HepG2 (cell line): ENCODE results near the gene PEX19. TPM values are rescaled to one million over a fixed set of nuclear protein-coding genes. Genes with fewer than 3 reads are reported as not detected.

ENCODE experiments used
- ARNT ChIP-seq: fragments of 450-650 bp; IDR thresholded peaks from 2 replicates; pipeline ENCODE4 v1.6.1; 2017
- CENPT ChIP-seq: sonication (generic); formaldehyde crosslinking; IDR thresholded peaks from 2 replicates; pipeline ENCODE4 v1.8.0; 2022; ENCODE audit warnings: low read depth, mild to moderate bottlenecking, moderate library complexity, missing genetic modification reagents
- DNMT1 ChIP-seq: sonication (generic); formaldehyde crosslinking; IDR thresholded peaks from 2 replicates; pipeline ENCODE4 v1.5.1; 2020; ENCODE audit warnings: mild to moderate bottlenecking, missing genetic modification reagents
- HNRNPK ChIP-seq: fragments of 200-400 bp; formaldehyde crosslinking; IDR thresholded peaks from 2 replicates; pipeline ENCODE4 v1.6.1; 2018; ENCODE audit warnings: low read length, low read depth, moderate library complexity, mild to moderate bottlenecking; ENCODE audit not compliant: poor library complexity, severe bottlenecking
- HNRNPL ChIP-seq: fragments of 200-400 bp; formaldehyde crosslinking; IDR thresholded peaks from 2 replicates; pipeline ENCODE4 v1.6.1; 2017; ENCODE audit warnings: mild to moderate bottlenecking, low read depth, low read length
- JDP2 ChIP-seq: sonication (generic); formaldehyde crosslinking; IDR thresholded peaks from 2 replicates; pipeline ENCODE4 v1.8.1; 2022; ENCODE audit warnings: missing genetic modification reagents, borderline replicate concordance
- KLF13 ChIP-seq: sonication (generic); formaldehyde crosslinking; IDR thresholded peaks from 2 replicates; pipeline ENCODE4 v1.4.0; 2020; ENCODE audit warnings: mild to moderate bottlenecking, missing genetic modification reagents
- POLR2AphosphoS5 ChIP-seq: IDR thresholded peaks from 2 replicates; pipeline ENCODE4 v1.6.1; 2012; ENCODE audit warnings: low read depth, low read length
- POLR2G ChIP-seq: fragments of 200-400 bp; formaldehyde crosslinking; IDR thresholded peaks from 2 replicates; pipeline ENCODE4 v1.6.1; 2018; ENCODE audit warnings: mild to moderate bottlenecking, low read depth, low read length, moderate library complexity
- XRCC5 ChIP-seq: fragments of 200-400 bp; formaldehyde crosslinking; optimal IDR thresholded peaks from 2 replicates; pipeline ENCODE3; 2017; ENCODE audit warnings: mild to moderate bottlenecking, low read length
- YY1 ChIP-seq: IDR thresholded peaks from 2 replicates; pipeline ENCODE4 v1.6.1; 2011; ENCODE audit warnings: low read length, low read depth, moderate library complexity, mild to moderate bottlenecking; ENCODE audit not compliant: insufficient read depth, insufficient replicate concordance
- ZNF567 ChIP-seq: sonication (generic); formaldehyde crosslinking; IDR thresholded peaks from 2 replicates; pipeline ENCODE4 v1.8.1; 2023; ENCODE audit warnings: mild to moderate bottlenecking, missing genetic modification reagents, borderline replicate concordance
- ZNF773 ChIP-seq: sonication (generic); formaldehyde crosslinking; IDR thresholded peaks from 2 replicates; pipeline ENCODE4 v1.4.0; 2020; ENCODE audit warnings: missing genetic modification reagents, borderline replicate concordance
- polyA plus RNA-seq, 8 experiments: library from polyadenylated mRNA; depleted of rRNA in 3 of 8; stranded (reverse) in 7 of 8; unstranded in 1 of 8; fragments of >200 nt; fragmentation: Illumina TruSeq in 4 of 8; extraction: Trizol in 4 of 8; gene quantifications; 2 replicates each; pipeline versions ENCODE4 v1.2.1 to v1.2.3, GENCODE V29; 2011 to 2016; ENCODE audit warnings: low read depth in 4 of 8, missing spikeins in 1 of 8, mixed read lengths in 1 of 8; ENCODE audit not compliant: insufficient read depth in 1 of 8
- total RNA-seq, 5 experiments: library from RNA; depleted of rRNA; stranded (reverse); fragments of >200 nt; fragmentation: Illumina TruSeq; extraction: Trizol; gene quantifications; 2 replicates each; pipeline ENCODE4 v1.2.3, GENCODE V29; 2016; ENCODE audit warnings: low read depth in 1 of 5
- TF ChIP-seq, protein P1 (sequence below): sonication (generic); formaldehyde crosslinking; IDR thresholded peaks from 2 replicates; pipeline ENCODE4 v1.5.1; 2020; ENCODE audit warnings: mild to moderate bottlenecking, moderate library complexity, missing genetic modification reagents
- TF ChIP-seq, protein P2 (sequence below), 2 experiments: fragments of 450-650 bp in 1 of 2; sonication (generic) in 1 of 2; formaldehyde crosslinking; IDR thresholded peaks; 2 replicates each; pipeline versions ENCODE4 v1.5.0 to v1.8.0; 2020 to 2022; ENCODE audit warnings: mild to moderate bottlenecking in 1 of 2, missing genetic modification reagents in 1 of 2
- TF ChIP-seq, protein P3 (sequence below): sonication (generic); formaldehyde crosslinking; IDR thresholded peaks from 2 replicates; pipeline ENCODE4 v1.5.0; 2020; ENCODE audit warnings: missing genetic modification reagents, mild to moderate bottlenecking, borderline replicate concordance
- TF ChIP-seq, protein P4 (sequence below): sonication (generic); formaldehyde crosslinking; IDR thresholded peaks from 2 replicates; pipeline ENCODE4 v1.4.0; 2020; ENCODE audit warnings: missing genetic modification reagents
- TF ChIP-seq, protein P5 (sequence below): sonication (generic); formaldehyde crosslinking; IDR thresholded peaks from 2 replicates; pipeline ENCODE4 v1.5.1; 2020; ENCODE audit warnings: mild to moderate bottlenecking, missing genetic modification reagents, moderate library complexity

PEX19 gene
- total and polyA plus RNA-seq, 2 of the 13 experiments (the other 11 are each of a cell fraction or from before 2014, with no cell fraction given): 47.0 to 51.8 TPM

DNA sequence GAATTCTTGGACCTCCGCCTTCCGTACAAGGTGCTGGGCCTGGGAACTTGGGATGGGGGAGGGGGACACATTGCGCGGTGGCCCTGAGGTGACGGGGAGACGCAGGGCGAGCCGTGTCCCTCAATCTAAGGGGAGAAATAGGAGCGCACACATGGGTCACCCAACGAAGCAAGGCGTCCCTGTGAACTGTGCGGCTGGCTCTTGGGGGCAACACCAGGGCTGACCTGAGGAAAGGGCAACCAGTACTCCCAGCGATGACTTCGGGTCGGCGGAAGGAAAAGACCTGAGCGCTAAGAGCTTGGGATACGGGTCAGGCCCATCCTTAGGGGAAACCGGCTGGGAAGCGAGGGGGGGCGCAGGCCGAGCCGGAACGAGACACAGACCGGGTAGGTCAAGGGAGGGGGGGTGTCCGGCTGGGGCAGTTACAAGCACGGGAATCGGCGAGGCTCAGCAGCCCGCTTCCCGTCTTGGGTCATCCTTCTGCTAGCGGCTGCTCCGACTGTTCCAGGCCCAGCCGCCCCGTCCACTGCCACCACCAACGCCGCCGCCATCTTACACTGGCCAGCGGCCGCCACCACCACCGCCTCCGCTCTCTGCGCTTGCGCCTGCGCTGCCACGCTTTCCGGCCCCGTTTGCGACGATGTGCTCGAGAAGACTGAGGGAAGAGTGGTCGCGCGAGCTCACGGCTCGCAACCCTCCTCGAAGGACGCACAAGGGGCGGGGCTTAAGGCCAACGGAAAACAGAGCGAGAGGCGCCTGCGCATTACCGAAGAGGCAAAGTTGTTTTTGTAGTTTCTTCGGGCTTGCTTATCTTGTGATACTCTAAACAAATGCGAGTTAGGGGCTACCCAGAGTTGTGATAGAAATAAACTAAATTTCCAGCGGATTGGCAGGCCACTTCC, 22.8 kb downstream of the PEX19 start, which contains the start of gene DCAF8 (continued):
- TF ChIP-seq, protein P1, sequence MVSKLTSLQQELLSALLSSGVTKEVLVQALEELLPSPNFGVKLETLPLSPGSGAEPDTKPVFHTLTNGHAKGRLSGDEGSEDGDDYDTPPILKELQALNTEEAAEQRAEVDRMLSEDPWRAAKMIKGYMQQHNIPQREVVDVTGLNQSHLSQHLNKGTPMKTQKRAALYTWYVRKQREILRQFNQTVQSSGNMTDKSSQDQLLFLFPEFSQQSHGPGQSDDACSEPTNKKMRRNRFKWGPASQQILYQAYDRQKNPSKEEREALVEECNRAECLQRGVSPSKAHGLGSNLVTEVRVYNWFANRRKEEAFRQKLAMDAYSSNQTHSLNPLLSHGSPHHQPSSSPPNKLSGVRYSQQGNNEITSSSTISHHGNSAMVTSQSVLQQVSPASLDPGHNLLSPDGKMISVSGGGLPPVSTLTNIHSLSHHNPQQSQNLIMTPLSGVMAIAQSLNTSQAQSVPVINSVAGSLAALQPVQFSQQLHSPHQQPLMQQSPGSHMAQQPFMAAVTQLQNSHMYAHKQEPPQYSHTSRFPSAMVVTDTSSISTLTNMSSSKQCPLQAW (CRISPR knock-in tag): peak; percentile 49; the same call in 1 of the 2 replicates
- TF ChIP-seq, protein P2, sequence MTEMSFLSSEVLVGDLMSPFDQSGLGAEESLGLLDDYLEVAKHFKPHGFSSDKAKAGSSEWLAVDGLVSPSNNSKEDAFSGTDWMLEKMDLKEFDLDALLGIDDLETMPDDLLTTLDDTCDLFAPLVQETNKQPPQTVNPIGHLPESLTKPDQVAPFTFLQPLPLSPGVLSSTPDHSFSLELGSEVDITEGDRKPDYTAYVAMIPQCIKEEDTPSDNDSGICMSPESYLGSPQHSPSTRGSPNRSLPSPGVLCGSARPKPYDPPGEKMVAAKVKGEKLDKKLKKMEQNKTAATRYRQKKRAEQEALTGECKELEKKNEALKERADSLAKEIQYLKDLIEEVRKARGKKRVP (CRISPR knock-in tag; IDR thresholded peaks at IDR 0.05): peak in 1 of 2 experiments; percentile 70; a peak in 1 of 4 replicates
- TF ChIP-seq HNRNPK (peak; percentile 31), XRCC5 (no peak), POLR2G (peak; percentile 95), DNMT1 (0 out of 2 replicates have a peak, but pooled peaks have one; percentile 64), ZNF773 (no peak), ZNF567 (CRISPR knock-in tag) (peak; percentile 76; the same call in 1 of the 2 replicates), ARNT (no peak), JDP2 (CRISPR knock-in tag) (no peak), KLF13 (0 out of 2 replicates have a peak, but pooled peaks have one; percentile 73), HNRNPL (0 out of 2 replicates have a peak, but pooled peaks have one; percentile 63), YY1 (peak; percentile 97), CENPT (CRISPR knock-in tag) (no peak), POLR2AphosphoS5 (peak; percentile 94)
- TF ChIP-seq, protein P3, sequence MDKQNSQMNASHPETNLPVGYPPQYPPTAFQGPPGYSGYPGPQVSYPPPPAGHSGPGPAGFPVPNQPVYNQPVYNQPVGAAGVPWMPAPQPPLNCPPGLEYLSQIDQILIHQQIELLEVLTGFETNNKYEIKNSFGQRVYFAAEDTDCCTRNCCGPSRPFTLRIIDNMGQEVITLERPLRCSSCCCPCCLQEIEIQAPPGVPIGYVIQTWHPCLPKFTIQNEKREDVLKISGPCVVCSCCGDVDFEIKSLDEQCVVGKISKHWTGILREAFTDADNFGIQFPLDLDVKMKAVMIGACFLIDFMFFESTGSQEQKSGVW (CRISPR knock-in tag): no peak
- TF ChIP-seq, protein P4, sequence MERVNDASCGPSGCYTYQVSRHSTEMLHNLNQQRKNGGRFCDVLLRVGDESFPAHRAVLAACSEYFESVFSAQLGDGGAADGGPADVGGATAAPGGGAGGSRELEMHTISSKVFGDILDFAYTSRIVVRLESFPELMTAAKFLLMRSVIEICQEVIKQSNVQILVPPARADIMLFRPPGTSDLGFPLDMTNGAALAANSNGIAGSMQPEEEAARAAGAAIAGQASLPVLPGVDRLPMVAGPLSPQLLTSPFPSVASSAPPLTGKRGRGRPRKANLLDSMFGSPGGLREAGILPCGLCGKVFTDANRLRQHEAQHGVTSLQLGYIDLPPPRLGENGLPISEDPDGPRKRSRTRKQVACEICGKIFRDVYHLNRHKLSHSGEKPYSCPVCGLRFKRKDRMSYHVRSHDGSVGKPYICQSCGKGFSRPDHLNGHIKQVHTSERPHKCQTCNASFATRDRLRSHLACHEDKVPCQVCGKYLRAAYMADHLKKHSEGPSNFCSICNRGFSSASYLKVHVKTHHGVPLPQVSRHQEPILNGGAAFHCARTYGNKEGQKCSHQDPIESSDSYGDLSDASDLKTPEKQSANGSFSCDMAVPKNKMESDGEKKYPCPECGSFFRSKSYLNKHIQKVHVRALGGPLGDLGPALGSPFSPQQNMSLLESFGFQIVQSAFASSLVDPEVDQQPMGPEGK: peak; percentile 47; the same call in 1 of the 2 replicates
- TF ChIP-seq, protein P5, sequence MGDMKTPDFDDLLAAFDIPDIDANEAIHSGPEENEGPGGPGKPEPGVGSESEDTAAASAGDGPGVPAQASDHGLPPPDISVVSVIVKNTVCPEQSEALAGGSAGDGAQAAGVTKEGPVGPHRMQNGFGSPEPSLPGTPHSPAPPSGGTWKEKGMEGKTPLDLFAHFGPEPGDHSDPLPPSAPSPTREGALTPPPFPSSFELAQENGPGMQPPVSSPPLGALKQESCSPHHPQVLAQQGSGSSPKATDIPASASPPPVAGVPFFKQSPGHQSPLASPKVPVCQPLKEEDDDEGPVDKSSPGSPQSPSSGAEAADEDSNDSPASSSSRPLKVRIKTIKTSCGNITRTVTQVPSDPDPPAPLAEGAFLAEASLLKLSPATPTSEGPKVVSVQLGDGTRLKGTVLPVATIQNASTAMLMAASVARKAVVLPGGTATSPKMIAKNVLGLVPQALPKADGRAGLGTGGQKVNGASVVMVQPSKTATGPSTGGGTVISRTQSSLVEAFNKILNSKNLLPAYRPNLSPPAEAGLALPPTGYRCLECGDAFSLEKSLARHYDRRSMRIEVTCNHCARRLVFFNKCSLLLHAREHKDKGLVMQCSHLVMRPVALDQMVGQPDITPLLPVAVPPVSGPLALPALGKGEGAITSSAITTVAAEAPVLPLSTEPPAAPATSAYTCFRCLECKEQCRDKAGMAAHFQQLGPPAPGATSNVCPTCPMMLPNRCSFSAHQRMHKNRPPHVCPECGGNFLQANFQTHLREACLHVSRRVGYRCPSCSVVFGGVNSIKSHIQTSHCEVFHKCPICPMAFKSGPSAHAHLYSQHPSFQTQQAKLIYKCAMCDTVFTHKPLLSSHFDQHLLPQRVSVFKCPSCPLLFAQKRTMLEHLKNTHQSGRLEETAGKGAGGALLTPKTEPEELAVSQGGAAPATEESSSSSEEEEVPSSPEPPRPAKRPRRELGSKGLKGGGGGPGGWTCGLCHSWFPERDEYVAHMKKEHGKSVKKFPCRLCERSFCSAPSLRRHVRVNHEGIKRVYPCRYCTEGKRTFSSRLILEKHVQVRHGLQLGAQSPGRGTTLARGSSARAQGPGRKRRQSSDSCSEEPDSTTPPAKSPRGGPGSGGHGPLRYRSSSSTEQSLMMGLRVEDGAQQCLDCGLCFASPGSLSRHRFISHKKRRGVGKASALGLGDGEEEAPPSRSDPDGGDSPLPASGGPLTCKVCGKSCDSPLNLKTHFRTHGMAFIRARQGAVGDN (CRISPR knock-in tag): peak; percentile 89
